ENCODE data around the gene OSBPL5. TPM values are rescaled to one million over a fixed set of nuclear protein-coding genes. Genes with fewer than 3 reads are reported as not detected.

The OSBPL5 gene
- total RNA-seq, 4 donors from 2014 or later: 37.3 to 211 (median 105) TPM

DNA sequence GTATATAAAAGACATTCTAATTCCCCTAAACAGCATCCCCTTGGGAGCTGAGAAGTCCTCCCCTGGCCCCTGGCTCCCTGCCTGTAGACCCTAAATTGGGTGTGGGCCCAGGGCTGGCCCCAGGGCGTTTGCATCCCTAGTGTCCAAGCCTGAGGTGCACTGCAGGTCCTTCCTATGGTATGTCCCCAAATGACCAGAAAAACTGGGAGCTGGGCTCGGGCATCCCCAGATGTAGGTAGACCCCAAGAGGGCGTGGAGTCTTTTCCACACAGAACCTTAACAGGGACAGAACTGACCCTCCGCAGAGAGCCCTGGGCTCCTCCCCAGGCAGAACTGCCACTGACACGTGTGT is 782 bp upstream of the OSBPL5 start:
- in situ Hi-C loops (cut with MboI; ENCODE audit: low pct_ligation_motif_present in 1 of 4, low pct_unique_long_range_greater_than_20kb in 1 of 4, low sequenced_read_pairs in 3 of 4): no loop called here
- no peak for TF ChIP-seq POLR2A (IDR thresholded peaks at IDR 0.05)
- TF ChIP-seq POLR2AphosphoS5 (IDR thresholded peaks at IDR 0.05): no peak
- TF ChIP-seq CTCF (IDR thresholded peaks at IDR 0.05): no peak
- TF ChIP-seq EP300 (IDR thresholded peaks at IDR 0.05; ENCODE audit: low read depth): no peak
- 61% methylated on average over 5 of the region's 5 CpGs; no CpG with 5 or more reads in 1 of the 2 donors for WGBS, 2 donors (ENCODE audit: low coverage in 1 of 2)
- peak; percentile 5 for DNase-seq
- H3K36me3 ChIP-seq: no peaks in the 10 kb centered on the region
- no peaks in the 10 kb centered on the region for H3K9me3 ChIP-seq
- peak overlapping the region in 2 of 4 donors; percentile 57 to 95 for H3K4me3 ChIP-seq
- peaks cover 29 to 66% (median 45%) of the 10 kb centered on the region in 4 donors for H3K4me1 ChIP-seq
- intact Hi-C loops (cut with DNase I; ENCODE audit: low total_unique reads): no loop called here
- H3K27me3 ChIP-seq: peaks cover 19% of the 10 kb centered on the region
- H3K27ac ChIP-seq: no peak overlapping the region

DNA sequence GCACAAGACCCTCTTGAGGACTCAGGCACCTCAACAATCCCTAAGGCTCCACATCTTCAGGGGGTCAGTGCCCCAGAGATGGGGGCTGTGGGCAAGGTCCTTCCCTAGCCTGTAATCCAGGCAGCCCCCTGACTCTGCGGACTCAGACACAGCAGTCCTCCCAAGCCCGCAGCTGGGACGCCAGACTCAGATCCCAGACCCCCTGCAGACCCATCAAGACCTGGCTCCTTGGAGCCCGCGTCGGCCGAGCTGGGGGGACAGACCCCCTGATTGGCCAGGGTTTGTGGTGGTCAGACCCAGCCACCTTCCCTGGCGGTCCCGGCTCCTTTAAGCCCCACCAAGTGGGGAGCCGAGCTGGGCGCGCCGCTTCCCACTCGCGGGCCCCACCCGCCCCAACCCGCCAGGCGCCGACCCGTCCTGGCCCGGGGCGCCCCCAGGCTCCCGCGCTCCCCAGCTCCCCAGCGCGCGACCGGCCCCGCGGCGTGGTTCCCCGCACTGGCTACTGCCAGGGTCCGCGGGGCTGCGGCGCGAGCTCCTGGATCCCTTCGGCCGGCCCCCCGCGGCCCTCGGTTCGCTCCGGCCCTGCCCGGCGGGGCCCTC is 458 bp downstream of the OSBPL5 start:
- intact Hi-C loops (cut with DNase I; ENCODE audit: low total_unique reads): no loop called here
- no peaks in the 10 kb centered on the region for H3K36me3 ChIP-seq
- in situ Hi-C loops (cut with MboI; ENCODE audit: low pct_ligation_motif_present in 1 of 4, low pct_unique_long_range_greater_than_20kb in 1 of 4, low sequenced_read_pairs in 3 of 4): no loop called here
- H3K27ac ChIP-seq: peak overlapping the region; percentile 82 to 87 (median 85)
- peaks cover 31 to 69% (median 50%) of the 10 kb centered on the region in 4 donors for H3K4me1 ChIP-seq
- peak overlapping the region; percentile 56 to 95 (median 76) for H3K4me3 ChIP-seq
- WGBS, 2 donors (ENCODE audit: low coverage in 1 of 2): 1% methylated on average over 11 of the region's 46 CpGs; no CpG with 5 or more reads in 1 of the 2 donors
- H3K9me3 ChIP-seq: no peaks in the 10 kb centered on the region
- peaks cover 9% of the 10 kb centered on the region for H3K27me3 ChIP-seq
- DNase-seq: peak; percentile 16
- TF ChIP-seq EP300 (IDR thresholded peaks at IDR 0.05; ENCODE audit: low read depth) (no peak), POLR2A (IDR thresholded peaks at IDR 0.05) (no peak), CTCF (IDR thresholded peaks at IDR 0.05) (no peak), POLR2AphosphoS5 (IDR thresholded peaks at IDR 0.05) (no peak)

DNA sequence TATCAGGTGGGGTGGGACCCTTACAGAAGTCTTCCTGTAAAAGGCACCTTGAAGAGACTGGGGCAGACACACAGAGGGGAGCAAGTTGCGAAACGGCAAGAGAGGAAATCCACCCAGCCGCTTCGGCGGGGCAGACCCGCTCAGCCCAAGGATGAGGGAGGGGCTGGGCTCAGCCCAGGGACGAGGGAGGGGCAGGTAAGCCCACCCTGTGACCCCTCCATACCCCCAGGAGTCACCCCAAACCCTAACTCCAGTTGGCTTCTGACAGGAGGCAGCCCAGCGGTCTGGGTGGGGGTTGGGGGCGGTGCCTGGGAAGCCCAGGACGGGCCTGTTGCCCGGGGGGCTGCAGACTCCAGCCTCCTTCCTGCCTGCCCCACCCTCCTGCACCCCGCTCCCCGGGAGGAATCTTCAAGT is 965 bp downstream of the OSBPL5 start:
- Histone ChIP-seq H3K27ac (peak overlapping the region; percentile 82 to 87 (median 85)), H3K9me3 (no peaks in the 10 kb centered on the region), H3K4me3 (peak overlapping the region; percentile 56 to 95 (median 76)), H3K36me3 (no peaks in the 10 kb centered on the region), H3K4me1 (peaks cover 31 to 69% (median 52%) of the 10 kb centered on the region in 4 donors), H3K27me3 (peaks cover 5% of the 10 kb centered on the region)
- intact Hi-C loops (cut with DNase I; ENCODE audit: low total_unique reads): no loop called here
- peak; percentile 10 for DNase-seq
- TF ChIP-seq CTCF (IDR thresholded peaks at IDR 0.05) (no peak), EP300 (IDR thresholded peaks at IDR 0.05; ENCODE audit: low read depth) (no peak), POLR2AphosphoS5 (IDR thresholded peaks at IDR 0.05) (no peak), POLR2A (IDR thresholded peaks at IDR 0.05) (no peak)
- WGBS, 2 donors (ENCODE audit: low coverage in 1 of 2): 14% methylated on average over 13 of the region's 13 CpGs; no CpG with 5 or more reads in 1 of the 2 donors
- in situ Hi-C loops (cut with MboI; ENCODE audit: low pct_ligation_motif_present in 1 of 4, low pct_unique_long_range_greater_than_20kb in 1 of 4, low sequenced_read_pairs in 3 of 4): no loop called here

DNA sequence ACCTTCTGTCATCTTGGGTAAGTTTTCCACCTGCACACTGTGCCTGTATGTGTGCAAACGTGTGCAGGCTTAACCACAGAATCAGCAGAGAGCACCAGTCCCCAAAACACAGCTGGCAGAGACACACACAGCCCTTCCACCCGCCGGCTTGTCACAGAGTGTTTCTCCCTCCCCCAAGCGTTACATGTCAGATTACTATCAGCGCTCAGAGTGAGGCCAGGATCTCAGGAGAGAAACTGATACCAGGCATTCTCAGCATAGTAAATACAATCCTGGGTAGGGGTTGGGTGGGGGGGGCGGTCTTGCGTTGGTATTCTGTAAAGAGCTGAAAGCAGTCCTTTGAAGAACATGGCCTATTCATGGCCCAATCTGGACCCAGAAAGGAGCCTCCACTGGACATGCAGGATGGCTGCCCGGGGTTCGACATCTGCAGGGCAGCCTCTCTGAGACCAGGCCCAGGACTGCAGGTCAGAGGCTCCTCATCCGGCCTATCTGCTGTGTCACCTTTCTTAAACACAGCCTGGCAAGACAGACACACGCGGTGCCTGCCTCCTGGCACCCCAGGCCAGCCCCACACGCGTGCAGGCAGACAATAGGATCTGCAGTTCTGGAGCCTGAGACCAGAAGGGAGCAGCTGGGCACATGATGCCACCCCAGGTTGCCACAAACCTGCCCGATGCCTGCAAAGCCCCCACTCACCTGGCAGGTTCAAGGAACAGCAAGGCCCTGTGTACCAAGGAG is 1.7 kb downstream of the OSBPL5 start:
- WGBS, 2 donors (ENCODE audit: low coverage in 1 of 2): 66% methylated on average over 14 of the region's 15 CpGs; no CpG with 5 or more reads in 1 of the 2 donors
- peak; percentile 9 for DNase-seq
- no peaks in the 10 kb centered on the region for H3K27me3 ChIP-seq
- in situ Hi-C loops (cut with MboI; ENCODE audit: low pct_ligation_motif_present in 1 of 4, low pct_unique_long_range_greater_than_20kb in 1 of 4, low sequenced_read_pairs in 3 of 4) (no loop called here), intact Hi-C loops (cut with DNase I; ENCODE audit: low total_unique reads) (no loop called here)
- peak overlapping the region; percentile 82 to 87 (median 85) for H3K27ac ChIP-seq
- no peaks in the 10 kb centered on the region for H3K9me3 ChIP-seq
- TF ChIP-seq CTCF (IDR thresholded peaks at IDR 0.05) (no peak), POLR2A (IDR thresholded peaks at IDR 0.05) (no peak), POLR2AphosphoS5 (IDR thresholded peaks at IDR 0.05) (no peak), EP300 (IDR thresholded peaks at IDR 0.05; ENCODE audit: low read depth) (no peak)
- peaks cover 34 to 71% (median 56%) of the 10 kb centered on the region in 4 donors for H3K4me1 ChIP-seq
- H3K4me3 ChIP-seq: peak overlapping the region in 3 of 4 donors; percentile 57 to 95 (median 95)
- no peaks in the 10 kb centered on the region for H3K36me3 ChIP-seq
